ENCODE data around the gene NR2F1. TPM values are rescaled to one million over a fixed set of nuclear protein-coding genes. Genes with fewer than 3 reads are reported as not detected.

Gene NR2F1
- total RNA-seq, 1 experiment from 2014 or later, result 24.5 TPM

DNA sequence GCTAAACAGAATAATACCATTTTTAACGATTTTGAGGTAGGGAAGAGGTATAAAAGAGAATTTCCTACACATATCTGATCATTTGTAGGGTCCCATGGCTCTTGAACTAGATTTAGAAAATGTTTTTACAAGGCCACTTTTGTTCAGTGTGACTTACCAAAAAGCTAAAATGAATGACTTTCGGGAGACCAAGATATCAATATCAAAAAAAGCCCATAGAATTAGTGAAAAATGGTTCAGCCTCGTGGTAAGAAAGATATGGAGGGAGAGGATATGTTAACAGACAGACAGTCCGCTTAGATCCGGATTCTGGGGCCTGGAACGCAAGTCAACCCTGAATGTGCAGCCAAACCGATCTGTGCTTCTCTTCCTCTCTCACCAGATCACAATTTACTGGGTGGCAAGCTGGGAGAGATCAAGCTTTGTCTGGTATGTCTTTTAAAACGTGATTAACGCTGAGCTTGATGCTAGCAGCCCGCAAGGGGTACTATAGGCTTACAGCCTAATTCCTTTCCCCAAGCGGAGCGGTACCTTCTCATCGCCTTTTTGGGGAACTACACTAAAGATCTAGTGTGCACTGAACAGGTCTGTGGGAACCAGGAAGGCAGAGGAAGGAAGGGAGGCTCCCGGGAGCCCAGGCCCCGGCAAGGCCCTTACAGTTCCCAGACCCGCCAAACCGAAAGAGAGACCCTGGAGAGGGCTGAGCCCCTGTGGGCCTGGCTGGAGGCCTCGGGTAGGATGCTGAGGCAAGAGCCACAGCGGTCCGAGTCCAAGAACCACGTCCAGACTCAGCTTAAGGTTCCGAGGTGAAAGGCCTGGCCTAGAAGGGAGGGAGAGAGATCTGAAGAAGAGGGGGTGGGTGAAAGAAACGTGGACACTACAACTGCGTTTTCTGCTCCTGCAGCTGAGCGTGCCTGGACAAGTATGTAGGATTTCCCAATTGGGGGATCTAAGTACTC is 4.9 kb upstream of the NR2F1 start:
- no peak for DNase-seq (ENCODE audit: low spot score)

GRCh38 chr5:93578813-93579691 is 4.0 kb upstream of the NR2F1 start:
- DNase-seq (ENCODE audit: low spot score), result no peak

DNA sequence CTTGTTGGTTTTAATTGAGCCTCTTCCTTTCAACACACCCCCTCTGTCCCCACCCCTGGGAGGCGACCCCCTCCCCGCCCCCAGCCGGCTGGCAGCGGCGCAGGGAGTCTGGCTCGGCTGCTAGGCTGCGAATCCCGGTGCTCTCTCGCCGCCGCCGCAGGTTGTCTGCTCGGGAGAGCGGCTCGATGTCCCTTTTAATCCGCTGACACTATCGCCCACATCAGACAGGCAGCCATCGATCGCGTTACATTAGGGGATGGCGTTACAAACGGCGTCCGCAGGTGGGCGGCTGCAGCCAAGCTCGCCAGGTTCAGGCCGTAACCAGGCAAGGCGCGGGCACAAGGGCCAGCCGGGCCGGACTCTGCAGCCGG is 3.3 kb upstream of the NR2F1 start:
- DNase-seq (ENCODE audit: low spot score), result no peak

- peak; percentile 59 for DNase-seq (ENCODE audit: low spot score)
Measured at GRCh38 chr5:93580063-93580926, 2.7 kb upstream of the NR2F1 start.

DNA sequence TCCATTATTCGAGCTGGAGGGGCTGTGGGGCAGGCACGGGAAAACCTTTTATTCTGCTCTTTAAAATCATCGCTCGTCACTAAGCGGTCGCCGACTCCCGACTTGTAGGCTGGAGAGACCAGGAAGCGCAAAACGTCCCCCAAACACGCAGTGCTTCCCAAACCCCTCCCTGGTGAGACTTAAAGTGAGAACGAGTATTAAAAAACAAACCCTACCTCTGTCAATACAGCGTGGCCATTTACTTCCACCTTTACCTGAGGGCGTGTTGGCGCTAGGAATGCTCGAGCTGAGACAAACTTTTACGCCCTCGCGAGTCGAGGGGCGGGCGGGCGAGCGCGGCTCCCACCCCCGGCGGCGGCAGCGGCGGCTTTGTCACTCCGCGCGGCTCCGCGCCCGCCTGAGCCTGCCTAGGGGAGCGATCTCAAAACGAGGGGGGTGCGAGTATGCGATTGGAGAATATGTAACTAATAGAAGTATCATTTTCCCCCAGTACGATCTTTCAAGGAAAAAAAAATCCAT is 2.0 kb upstream of the NR2F1 start, which contains the start of gene NR2F1-AS1:
Gene NR2F1-AS1, minus strand, starts transcription at position 293 of the 519 bp plus-strand sequence.
- DNase-seq (ENCODE audit: low spot score), result no peak

DNA sequence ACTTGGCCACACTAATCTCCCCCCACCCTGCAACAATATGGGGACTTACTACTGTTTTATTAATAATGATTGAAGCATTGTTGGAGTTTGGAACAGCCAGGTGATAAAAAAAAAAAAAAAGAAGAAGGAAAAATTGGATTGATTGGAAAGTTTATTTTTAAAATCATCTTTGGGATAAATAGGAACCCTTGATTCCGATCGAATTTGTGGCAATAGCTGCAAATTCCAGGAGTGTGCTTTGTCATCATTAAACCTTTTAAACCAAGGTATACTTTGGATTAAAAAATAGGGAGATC is 907 bp upstream of the NR2F1 start:
- DNase-seq (ENCODE audit: low spot score), result peak; percentile 41

DNA sequence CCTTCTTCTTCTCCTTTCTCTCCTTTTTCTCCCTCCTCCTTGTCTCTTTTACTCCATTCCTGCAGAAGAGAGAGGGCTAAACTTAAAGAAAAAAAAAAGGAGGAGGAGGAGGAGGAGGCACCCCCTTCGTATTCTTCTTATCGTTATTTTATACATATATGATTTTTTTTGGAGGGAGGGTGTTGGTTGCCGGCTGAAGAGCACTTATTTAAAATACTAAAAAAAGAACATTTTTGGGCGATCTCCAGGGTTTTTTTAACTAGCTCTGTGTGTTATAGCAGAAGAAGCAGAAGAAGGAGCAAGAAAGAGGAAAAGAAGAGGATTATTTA is 381 bp downstream of the NR2F1 start:
- DNase-seq (ENCODE audit: low spot score), result peak; percentile 39

DNA sequence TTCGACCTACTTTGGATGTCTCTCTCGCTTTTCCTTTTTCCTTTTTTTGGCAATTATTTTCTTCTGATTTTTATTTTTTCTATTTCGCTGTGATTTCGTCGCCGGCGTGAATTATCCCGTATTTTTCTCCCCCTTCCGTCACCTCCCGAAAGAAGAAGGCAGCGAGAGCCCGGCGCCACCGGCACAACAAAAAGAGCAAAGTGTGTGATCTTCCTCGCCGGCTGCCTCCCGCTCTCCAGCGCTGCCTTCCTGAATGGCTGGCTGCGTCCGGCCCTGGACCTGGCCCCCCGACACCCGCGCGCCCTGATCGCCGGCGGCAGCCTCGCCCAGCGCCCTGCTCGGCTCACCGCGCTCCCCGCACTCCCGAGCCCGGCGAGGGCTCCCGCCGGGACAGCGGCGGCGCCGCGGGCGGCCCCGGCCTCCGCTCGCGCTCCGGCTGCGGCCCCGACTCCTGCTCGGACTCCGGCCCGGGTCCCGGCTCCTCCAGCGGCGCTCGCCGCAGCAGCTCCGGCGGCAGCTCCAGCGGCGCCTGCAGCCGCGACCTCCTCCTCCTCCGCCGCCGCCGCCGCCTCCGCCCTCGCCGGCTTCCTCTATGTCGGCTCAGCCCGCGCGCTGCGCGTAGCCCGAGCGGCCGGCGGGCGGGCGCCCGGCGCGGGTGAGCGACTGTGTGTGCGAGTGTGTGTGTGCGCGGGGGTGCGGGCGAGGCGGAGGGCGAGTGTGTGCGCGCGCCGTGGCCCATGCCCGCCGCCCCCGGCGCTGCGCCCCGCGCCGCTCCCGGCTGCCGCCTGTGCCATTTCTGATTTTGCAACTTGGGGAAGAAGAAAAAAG is 960 bp downstream of the NR2F1 start:
- DNase-seq (ENCODE audit: low spot score), result peak; percentile 63

DNA sequence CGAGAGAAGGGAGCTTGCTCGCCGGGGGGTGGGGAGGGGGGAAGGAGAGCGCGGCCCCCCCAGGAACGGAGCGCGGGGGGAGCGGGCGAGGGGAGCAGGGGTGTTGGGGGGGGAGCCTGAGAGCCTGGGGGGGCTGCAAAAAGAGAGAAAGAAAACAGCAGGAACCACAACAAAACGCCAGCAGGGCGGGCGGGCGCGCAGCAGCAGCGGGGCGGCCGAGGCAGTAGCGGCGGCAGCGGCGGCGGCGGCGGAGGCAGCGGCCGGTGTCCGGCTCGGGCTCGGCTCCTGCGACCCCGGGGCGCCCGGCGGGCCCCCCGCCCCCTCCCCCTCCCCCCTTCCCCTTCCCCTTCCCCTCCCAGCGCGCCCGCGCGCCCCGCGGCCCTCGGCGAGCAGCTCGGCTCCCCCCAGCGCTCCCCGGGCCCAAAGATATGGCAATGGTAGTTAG is 1.6 kb downstream of the NR2F1 start:
- DNase-seq (ENCODE audit: low spot score), result no peak

DNA sequence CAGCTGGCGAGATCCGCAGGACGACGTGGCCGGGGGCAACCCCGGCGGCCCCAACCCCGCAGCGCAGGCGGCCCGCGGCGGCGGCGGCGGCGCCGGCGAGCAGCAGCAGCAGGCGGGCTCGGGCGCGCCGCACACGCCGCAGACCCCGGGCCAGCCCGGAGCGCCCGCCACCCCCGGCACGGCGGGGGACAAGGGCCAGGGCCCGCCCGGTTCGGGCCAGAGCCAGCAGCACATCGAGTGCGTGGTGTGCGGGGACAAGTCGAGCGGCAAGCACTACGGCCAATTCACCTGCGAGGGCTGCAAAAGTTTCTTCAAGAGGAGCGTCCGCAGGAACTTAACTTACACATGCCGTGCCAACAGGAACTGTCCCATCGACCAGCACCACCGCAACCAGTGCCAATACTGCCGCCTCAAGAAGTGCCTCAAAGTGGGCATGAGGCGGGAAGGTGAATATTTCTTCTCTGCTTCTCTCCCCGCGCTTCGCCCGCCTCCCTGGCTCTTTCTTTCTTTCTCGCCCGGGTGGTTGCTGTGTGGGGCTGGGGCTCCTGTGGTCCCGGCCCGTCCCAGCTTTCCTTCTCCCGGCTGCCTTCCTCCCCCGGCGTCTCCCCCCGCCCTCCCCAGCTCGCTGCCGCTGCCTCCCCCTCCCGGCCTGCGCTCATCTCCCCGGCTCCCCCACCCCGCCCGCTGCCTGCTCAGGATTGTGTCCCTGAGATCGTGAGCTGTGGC is 2.2 kb downstream of the NR2F1 start:
- peak; percentile 69 for DNase-seq (ENCODE audit: low spot score)

- no peak for DNase-seq (ENCODE audit: low spot score)
Measured at GRCh38 chr5:93585767-93586385, 2.9 kb downstream of the NR2F1 start.

GRCh38 chr5:93586736-93587596 is 3.9 kb downstream of the NR2F1 start:
- no peak for DNase-seq (ENCODE audit: low spot score)

- no peak for DNase-seq (ENCODE audit: low spot score)
Measured at GRCh38 chr5:93587597-93588351, 4.8 kb downstream of the NR2F1 start.

- DNase-seq (ENCODE audit: low spot score), result no peak
Measured at GRCh38 chr5:93588352-93589151, 5.5 kb downstream of the NR2F1 start.

GRCh38 chr5:93589152-93589828 is 6.3 kb downstream of the NR2F1 start:
- no peak for DNase-seq (ENCODE audit: low spot score)

GRCh38 chr5:93589829-93590215 is 6.8 kb downstream of the NR2F1 start:
- no peak for DNase-seq (ENCODE audit: low spot score)

Data from HT-29 (cell line).